Umbilical cord (tissue), 2 donors: ENCODE results near the gene IL23R. TPM values are rescaled to one million over a fixed set of nuclear protein-coding genes. Genes with fewer than 3 reads are reported as not detected.
"Not testable (repeated sequence)": the region's sequence is repeated elsewhere in the genome, so short reads cannot be mapped to it uniquely, and the experiment has no call there.

ENCODE experiments used
- DNase-seq: peaks from one replicate; pipeline ENCODE4 v3.0.0-alpha.2; 2015; ENCODE audit warnings: low spot score
- total RNA-seq: library from RNA; depleted of rRNA; stranded (reverse); fragments of >200 nt; gene quantifications from one replicate; pipeline ENCODE4 v1.2.3, GENCODE V29; 2014; ENCODE audit warnings: low replicate concordance; ENCODE audit not compliant: insufficient read depth

The IL23R gene, protein sequence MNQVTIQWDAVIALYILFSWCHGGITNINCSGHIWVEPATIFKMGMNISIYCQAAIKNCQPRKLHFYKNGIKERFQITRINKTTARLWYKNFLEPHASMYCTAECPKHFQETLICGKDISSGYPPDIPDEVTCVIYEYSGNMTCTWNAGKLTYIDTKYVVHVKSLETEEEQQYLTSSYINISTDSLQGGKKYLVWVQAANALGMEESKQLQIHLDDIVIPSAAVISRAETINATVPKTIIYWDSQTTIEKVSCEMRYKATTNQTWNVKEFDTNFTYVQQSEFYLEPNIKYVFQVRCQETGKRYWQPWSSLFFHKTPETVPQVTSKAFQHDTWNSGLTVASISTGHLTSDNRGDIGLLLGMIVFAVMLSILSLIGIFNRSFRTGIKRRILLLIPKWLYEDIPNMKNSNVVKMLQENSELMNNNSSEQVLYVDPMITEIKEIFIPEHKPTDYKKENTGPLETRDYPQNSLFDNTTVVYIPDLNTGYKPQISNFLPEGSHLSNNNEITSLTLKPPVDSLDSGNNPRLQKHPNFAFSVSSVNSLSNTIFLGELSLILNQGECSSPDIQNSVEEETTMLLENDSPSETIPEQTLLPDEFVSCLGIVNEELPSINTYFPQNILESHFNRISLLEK
- 1.9 TPM for total RNA-seq

DNA sequence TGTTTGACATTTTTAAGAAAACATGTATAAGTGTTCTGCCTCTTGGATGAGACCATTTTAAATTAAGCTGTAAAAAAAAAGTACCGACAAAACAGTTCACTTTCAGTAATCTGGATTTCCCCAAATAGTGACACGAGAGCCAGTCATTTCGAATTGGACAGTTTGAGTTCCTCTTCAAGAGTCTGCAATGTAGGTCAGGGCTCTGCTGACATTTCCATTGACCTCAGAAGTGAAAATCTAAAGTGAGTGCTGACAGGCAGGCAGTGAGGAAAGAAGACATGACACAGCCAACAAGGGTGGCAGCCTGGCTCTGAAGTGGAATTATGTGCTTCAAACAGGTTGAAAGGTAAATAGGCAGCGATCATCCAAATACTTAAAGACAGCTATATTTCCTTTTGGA lies at the start of gene IL23R:
Gene IL23R (plus strand): TSS at position 259 of the 400 bp plus-strand sequence. CDS start 1,667 bp downstream, outside the sequence.
- no peak for DNase-seq

DNA sequence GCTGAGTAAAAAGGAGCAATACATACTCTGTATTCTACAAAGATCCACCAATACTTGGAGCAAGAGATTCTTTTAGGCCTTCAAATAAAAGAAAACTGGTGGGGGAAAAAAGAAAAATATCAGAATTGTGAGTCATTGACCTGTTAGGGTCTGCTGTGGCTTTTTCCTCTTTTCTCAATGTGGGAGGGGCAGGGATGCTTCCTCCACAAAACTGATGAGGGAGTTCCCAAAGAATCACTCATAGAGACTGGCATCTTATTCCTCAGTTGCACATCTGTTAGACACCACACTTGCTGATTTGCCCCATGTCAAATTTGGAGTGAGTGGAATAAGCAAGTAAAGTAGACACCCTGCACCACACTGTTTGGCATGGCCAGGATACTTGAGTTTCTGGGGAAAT lies 48.1 kb upstream of the IL23R start:
- DNase-seq = no peak

DNA sequence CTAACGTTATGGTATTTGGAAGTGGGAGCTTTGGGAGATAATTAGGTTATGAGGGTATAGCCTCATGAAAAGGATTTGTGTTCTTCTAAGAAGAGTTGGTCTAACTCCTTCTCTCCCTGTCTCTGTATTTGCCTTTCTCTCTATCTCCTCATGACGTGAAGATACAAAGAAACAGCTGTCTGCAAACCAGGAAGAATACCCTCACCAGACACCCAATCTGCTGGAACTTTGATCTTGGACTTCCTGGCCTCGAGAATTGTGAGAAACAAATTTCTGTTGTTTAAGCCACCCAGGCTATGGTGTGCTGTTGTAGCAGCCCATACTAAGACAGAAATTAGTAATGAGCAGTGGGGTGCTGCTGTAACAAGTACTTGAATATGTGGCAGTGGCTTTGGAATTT lies 47.6 kb upstream of the IL23R start:
- DNase-seq = no peak

DNA sequence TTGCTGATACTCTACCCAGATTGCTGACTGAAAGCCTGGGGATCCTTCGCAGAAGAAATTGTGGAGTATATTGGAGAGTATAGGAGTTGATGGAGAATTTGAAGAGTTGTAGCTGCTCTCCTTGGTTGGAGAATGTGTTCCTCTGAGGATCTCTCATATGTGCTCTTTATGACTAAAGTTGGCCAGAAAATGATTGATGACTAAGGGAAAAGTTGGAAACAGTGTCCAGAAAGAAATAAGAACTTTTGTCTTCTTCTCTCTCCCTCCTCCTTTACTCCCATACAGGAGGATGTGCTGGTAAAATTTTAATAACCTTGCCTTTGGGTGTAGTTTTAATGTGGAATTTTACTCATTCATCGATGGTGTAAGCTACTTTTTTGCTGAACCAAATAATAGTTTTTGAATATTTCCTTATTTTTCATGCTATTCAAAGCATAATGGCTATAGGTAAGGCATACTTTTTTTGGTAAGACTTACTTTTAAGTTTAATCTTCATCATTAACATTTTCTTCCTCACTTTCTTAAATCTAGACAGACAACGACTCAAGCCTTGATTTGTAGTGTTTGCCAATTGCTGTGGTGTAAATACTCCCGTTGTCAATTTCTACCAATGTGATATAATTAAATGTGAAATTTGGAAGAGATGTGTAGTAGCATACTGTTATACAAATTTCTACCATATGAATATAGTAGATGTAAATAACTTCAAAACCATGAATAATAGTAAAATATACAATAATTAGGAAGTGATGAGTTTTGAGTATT lies 45.2 kb upstream of the IL23R start:
- no peak for DNase-seq

DNA sequence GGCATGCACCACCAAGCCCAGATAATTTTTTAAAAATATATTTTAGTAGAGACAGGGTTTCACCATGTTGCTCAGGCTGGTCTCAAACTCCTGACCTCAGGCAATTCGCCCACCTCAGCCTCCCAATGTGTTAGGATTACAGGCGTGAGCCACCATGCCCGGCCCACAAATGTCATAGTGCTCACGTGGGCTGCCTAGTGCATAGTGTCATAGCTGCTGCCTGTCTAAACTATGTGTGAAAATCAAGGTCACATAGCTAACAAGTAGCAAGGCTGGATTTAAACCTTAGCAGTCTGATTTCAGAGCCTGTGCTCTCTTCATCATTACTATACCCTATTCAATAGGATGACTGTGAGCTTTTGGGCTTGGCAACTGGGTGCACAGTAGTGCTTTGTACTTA lies 41.8 kb upstream of the IL23R start:
- no peak for DNase-seq

DNA sequence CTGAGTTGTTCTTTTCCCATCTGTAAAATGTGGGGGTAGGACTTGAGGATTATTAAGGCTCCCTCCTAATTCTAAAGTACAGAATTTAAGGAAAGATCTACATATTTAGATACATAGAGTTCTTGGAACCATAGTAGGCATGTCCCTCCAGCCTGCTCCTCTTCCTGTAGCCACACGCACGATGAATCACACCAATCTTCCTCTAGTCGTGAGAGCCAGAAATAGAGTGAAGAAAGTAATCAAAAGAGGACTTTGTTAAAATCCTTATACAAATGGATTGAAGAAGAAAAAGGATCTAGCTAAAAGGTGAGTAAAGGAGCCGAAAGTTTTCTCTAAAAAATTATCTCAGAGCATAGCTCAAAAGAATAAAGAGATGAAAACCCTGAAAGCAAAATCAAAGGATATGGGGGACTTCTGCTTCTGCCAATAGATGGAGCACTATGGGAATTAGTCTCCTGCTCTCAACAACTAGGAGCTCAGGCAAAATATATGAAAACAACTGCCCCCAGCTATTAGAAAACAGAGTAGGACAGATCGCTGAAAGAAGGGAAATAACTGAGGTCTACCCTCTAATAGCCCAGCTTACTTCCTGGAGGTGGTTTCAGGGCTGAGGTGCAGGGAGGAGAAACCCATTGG lies 40.0 kb upstream of the IL23R start:
- DNase-seq = no peak

DNA sequence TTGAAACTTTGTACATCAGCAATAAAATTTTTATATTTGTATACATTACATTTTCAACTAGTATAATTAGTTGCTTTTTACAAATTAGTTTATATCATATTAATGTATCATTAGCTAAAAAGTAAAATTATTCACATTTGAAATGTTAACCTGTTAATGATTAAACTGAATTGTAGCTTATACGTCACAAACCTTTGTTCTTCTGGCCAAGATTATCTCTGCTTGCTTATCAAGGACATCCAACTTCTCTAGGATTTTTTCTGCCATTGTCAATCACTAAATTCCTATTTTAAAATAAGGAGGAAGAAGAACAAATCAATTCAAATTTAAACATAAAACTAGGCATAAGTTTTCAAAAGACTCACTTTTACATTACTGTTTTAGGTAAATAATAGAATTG lies 39.3 kb upstream of the IL23R start:
- no peak for DNase-seq

DNA sequence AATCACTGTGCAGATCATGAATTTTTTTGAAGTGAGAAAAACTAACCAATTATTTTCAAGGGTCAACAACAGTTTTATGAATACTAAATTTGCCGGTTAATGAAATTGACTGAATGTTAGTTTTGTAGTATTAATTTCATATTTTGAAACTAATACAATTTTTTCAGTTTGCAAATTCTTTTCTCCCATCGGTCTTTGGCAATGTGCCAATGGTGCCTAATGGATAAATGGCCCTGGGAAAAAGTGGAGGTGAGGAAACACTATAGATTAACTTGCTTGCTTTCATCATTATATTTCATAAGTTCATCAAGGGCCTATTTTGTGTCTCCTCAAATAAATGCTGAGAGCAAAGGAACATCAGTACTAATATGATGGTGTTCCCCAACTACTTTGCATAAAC lies 35.6 kb upstream of the IL23R start:
- no peak for DNase-seq

DNA sequence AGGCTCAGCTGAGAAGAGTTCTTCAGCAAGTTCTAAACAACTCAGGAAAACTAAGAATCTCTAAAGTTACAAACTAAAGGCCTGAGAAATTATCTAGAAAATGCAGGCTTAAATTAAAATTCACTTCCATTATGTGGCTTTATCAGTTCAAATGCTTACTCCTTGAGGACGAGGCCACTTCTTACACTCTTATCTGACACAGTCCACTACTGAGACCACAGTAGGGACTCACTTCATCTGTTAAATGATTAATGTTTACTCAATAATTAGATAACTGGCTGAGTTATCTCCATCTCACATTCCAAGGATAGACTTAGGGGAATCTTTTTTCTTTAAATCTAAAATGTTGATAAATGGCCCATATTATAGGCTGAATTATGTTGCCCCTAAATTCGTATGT lies 33.1 kb upstream of the IL23R start:
- DNase-seq = no peak

DNA sequence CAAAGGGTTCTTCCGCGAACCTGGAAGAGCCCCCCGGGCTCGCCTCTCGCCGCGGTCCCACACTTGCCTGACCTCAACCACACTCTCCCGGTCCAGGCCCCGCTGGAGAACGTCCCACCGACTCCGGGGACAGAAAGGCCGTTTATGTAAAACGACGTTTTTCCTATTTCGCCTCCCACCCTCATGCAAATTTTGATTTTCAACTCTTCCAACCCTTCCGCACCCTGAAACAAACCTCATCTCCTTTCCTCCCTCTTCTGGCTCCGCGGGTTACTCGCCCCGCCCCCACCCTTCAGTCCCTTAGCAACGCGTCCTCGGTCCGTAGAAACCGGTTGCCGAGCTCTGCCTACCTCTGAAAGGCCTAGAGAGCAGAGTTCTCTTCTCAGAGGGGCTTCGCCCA lies 31.6 kb upstream of the IL23R start, which contains the start of gene C1orf141:
Gene C1orf141 (minus strand): TSS at position 276 of the 400 bp plus-strand sequence. CDS start 7,730 bp downstream, outside the sequence.
- peak; percentile 47 for DNase-seq

DNA sequence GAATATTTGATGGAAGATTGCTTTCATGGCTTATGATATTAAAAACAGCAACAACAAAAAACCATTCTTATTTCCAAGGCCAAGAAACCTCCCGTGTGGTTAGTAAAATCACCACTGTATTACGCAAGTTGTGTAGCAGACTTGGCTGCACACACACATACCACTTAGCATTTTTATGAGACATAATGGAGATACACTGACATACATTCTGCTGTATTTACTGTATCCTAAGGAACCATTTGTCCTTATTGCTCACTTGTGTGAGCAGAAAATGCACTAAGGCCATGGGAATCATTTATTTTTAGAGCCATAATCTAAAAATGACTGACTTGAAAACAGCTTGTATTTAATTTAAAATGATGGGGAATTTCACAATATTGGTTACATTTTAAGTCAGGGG lies 30.9 kb upstream of the IL23R start:
- DNase-seq = peak; percentile 68

DNA sequence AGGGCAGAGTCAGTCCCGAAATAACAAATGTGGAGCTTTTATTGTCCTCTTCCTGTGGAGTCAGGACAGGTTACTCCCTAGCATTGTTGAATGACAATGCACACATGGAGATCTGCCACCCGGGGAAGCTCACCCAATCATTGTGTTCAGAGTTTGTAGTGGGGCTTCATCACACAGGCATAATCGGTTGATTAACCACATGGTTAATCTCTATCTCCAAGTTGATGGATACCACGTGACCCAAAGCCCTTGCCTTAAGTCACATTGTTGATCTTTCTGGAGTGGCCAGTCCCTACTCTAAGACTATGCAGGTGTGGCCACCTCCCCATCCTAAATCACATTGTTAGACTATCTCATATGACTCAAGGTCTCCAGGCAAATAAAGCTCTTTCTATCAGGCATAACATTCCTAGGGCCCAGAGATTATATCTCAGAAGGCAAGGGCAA lies 28.9 kb upstream of the IL23R start:
- no peak for DNase-seq

DNA sequence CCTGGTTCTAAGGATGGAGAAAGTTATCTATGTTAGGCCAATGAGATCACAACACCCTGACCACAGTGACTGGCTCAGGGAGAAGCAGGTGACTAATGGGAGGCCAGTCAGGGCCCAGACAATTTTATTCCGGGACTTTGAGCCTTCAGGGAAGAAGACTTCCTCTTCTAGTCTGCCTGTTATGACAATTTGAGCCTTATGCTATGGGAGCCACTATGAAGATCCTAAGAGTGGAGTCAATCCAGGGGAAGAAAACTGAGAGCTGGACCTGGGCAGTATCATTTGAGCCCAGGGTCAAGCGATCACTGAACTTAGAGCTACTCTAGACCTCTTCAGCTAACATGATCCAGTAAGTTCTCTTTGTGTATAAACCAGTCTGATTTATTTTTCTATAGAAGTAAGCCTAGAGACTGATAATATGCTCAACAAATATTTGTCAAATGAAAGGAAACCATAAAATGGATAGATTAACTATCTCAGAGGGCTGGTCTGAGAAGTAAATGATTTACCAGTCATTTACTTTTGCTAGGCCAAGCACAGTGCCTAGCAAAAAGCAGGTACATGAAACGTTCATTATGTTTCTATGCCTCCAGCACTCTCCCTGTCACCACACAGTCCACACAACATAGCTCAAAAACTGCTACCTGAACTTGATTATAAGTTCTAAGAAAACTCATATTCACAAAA lies 27.3 kb upstream of the IL23R start:
- DNase-seq = no peak

DNA sequence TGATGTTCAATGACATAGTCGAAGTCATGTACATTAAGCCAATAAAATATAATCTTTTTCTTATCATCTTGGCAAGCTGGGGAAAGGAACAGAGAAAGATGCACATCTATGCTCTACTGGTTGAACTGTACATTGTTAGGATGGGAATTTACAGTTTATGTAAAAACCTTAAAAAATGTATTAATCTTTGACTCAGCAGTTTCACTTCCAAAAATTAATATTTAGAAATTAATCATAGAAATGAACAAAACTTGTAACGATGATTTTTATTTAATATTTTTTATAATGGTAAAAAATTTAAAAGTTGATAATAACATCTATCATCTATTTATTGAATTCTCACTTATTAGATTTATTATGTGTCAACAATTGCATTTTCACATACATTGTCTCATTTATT lies 25.8 kb upstream of the IL23R start:
- no peak for DNase-seq

DNA sequence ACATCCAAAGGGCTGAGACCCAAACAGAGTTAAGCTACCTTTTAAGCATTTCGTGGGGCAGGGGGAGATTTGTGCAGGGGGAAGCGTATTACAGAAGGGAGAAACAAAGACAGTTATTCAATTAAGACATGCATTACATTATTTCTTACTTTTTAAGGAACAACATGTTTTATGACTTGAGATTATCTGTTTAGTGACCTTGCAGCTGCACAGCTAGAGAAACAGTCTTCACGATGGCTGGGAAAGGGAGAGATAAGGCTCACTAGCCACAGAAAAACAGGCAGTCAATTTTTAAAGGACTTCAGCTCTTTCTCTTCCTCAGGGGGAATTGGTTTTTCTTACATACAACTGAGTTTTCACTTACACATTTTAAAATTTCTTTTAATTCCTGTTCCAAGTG lies 24.4 kb upstream of the IL23R start:
- not testable (repeated sequence) for DNase-seq

DNA sequence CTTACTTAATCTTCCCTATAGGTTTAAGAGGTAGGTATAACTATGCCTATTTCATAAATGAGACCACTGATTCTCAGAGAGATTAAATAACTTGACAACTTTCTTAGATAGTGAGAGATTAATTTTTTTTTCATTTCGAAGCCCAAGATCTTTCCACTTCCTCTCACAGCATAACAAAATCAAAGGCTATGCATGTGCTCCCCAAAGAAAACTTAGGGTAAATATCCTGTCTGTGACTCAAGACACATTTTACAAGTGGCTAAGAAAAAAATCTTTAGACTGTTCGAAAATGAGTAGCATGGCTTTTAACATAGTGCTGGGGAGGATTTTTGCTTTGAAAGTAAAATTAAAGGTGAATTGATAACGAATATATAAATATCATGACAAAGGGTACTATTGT lies 23.3 kb upstream of the IL23R start:
- no peak for DNase-seq

DNA sequence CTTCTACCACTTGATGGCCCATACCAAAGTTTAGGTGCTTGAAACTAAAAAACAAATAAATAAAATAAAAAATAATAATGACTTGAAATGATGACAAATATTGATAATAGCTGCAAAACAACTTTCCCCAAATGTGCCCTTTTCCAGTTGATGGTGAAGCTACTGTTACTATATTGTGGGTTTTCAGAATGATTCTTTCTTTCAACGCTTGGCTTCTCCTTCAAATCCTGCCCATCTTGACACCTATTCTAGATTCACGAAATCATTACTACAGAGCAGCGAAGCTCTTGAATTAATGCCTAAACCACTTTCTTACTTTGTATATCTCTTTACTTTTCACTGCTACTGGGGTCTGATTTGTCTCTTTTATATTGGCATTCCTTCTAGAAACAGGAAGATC lies 22.3 kb upstream of the IL23R start:
- DNase-seq = no peak

DNA sequence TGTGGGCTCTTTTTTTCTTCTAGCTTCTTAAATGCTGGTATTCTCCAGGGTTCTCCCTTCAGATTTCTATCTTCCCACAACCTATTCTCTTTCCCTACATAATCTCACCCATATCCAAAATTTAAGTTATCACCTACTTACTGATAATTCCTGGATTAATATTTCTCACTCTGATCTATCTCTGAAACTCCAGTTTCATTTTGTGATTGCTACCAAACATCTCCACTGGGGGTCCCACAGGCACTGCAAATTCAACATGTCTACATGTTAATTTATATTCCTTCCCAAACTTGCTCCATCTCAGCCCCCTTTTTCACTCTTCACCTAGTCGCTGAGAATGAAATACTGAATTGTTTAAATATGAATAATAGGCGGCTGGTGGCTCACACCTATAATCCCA lies 21.6 kb upstream of the IL23R start:
- no peak for DNase-seq

DNA sequence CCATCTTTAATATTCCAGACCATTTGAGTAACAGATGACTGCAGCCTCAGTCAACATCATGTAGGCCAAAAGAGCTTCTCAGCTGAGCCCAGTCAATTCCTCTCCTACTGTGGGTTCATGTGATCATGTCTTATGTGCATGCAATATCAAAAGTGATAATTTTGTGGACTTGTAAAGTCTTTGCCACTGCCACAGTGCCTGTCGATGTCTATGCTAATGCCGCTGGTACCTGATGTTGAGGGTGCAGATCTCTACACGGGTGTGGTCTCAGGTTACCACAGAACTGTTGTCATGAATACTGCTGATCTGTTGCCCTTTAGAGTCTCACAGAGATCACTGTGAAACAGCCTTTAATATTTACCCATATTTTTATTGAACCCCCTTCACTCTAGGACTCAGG lies 20.2 kb upstream of the IL23R start:
- no peak for DNase-seq

DNA sequence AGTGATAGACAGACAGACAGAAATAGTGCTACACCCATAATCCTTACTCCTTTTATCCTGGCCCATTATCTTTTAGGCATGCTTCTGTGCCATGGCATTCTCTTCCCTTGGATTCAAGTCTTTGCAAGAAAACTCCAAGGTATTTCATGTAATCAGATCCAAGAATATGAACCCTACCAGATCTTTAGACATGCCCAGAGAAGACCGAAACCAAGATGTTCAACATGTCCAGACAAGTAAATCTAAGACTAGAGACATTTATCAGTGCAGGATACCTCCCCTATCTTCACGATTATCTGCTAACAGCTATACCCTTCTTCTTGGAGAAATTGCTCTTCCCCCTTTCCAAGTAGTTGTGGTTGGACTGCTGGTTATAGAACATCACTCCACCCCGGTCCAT lies 19.7 kb upstream of the IL23R start:
- DNase-seq = no peak

DNA sequence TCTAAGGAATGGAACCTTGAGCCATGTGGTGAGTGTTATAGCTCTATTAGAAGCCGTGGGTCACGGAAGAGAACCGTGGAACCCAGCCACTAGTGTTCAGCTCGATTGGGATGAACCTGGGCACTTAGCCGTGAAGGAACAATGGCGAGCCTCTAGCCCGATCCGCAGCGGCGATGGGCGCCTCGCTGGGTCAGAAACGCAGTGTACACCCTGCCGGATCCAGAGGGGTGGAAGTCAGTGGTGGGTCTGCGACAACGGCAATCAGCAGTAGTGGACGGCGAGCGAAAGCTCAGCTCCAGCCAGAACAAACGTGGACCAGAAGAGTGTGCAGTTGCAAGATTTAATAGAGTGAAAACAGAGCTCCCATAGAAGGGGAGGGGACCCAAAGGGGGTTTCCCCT lies 18.3 kb upstream of the IL23R start:
- not testable (repeated sequence) for DNase-seq
